ENCODE measurements around the gene USP14.

- TF ChIP-seq CTCF (IDR thresholded peaks at IDR 0.05 in 8 of 11, conservative IDR thresholded peaks at IDR 0.05 in 3 of 11) (no peak), POLR2AphosphoS5 (IDR thresholded peaks at IDR 0.05) (no peak), POLR2A (IDR thresholded peaks at IDR 0.05) (no peak)
These were observed 41.4 kb downstream of the USP14 start for GRCh38 chr18:199768-200167.

Measured in spleen (tissue), 7 donors.